ENCODE measurements around the gene EZH1. TPM values are rescaled to one million over a fixed set of nuclear protein-coding genes. Genes with fewer than 3 reads are reported as not detected.

EZH1 gene
- total RNA-seq, 1 donor from 2014 or later, result 13.0 TPM

DNA sequence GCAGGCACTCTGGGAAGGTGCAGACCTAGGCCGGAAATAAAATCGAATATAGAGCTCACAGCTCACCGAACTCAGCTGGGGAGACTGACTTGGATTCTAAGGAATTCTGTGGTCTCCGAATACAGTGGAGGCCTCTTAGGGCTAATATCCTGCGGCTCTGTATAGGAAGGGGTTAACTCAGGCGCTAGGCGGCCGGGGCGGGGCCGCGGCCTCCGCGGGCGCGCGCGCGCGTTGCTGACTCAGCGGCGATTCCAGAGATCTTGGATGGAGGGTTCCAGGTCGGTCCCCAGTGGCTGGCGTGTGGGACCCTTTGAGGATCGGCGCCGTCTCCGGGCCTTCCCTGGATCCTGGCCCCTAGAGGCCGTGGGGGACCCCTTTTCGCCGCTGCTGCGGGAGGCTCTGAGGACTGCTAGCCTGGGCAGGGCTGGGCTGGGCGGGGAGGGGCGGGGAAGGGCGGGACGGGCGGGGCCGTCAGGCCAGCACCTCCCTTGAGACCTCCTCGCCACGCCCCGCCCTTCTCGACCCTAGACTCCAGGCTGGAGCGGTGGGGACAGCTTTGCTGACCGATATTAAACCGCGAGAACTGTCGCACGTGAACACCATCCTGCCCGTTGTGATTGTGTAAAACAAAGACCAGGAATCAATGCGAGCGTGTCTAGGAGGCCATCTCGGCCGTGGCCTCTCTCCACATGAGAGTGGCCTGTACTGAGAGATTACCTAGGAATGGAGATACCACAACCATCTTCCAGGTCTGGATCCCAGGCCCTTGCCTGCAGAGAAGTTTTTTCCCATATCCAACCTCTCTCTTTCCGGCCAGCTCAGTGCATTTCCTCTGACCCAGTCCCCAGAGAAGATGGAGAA is 66.7 kb downstream of the EZH1 start:
- Histone ChIP-seq H3K9me3 (ENCODE audit: control insufficient read depth in 3 of 3, low read length in 3 of 3) (no peaks in the 10 kb centered on the region), H3K27ac (ENCODE audit: low read depth, low read length) (peak overlapping the region; percentile 96), H3K27me3 (ENCODE audit: control insufficient read depth in 3 of 3, insufficient read depth in 3 of 3, low read length in 3 of 3) (peaks cover 0 to 3% (median 0%) of the 10 kb centered on the region in 3 donors), H3K4me3 (ENCODE audit: low read length in 3 of 3) (peak overlapping the region; percentile 78 to 86 (median 81)), H3K4me1 (ENCODE audit: control insufficient read depth in 3 of 3, insufficient read depth in 3 of 3, low read length in 3 of 3) (peaks cover 57 to 72% (median 60%) of the 10 kb centered on the region in 3 donors), H3K36me3 (ENCODE audit: control insufficient read depth in 3 of 3, insufficient read depth in 3 of 3, low read length in 3 of 3) (peaks cover 1 to 8% (median 6%) of the 10 kb centered on the region in 3 donors), H3K9ac (ENCODE audit: low read depth in 1 of 3, low read length in 3 of 3) (peak overlapping the region; percentile 85 to 91 (median 89))

- H3K4me1 ChIP-seq (ENCODE audit: control insufficient read depth in 3 of 3, insufficient read depth in 3 of 3, low read length in 3 of 3), result peaks cover 53 to 72% (median 56%) of the 10 kb centered on the region in 3 donors
These were observed 67.6 kb downstream of the EZH1 start for GRCh38 chr17:42677012-42677857.

DNA sequence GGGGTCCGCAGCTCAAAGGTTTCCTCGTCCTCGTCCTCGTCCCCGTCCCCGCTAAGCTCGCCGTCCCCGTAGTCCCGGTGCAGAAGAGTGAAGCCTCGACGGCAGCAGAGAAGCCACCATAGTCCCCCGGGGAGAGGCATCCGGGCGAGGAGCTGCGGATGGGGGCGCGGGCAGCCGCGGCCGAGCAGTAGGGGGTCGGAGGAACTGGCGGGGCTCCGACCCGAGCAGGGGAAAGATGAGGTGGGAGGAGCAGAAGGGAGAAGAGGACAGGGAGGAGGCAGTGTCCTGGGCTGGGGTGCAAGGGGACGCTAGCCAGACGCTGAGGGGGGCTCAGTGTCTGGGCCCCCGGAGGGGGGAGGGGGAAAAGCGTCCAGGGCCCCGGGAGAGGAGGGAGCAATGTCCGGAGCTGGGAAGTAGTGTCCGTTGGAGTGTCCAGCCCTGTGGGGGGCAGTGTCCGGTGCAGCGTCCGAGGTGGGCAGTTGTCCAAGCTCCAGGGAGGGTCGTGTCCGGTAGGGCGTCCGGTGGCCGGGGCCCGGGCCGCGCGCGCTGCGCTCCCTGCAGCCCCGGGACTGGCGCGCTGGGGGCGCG is 68.3 kb downstream of the EZH1 start, which contains the start of gene PLEKHH3:
PLEKHH3 (minus strand) TSS at position 571 of the 588 bp plus-strand sequence; CDS start at position 140, 431 bp downstream.
- peak within 1 kb of the TSS; percentile 94 to 97 (median 95) for H3K9ac ChIP-seq (ENCODE audit: low read depth in 1 of 3, low read length in 3 of 3)

More at GRCh38 chr17:42677012-42677857, 67.6 kb downstream of the EZH1 start:
- H3K9ac ChIP-seq (ENCODE audit: low read depth in 1 of 3, low read length in 3 of 3), result peak overlapping the region; percentile 85 to 97 (median 91)
- H3K27ac ChIP-seq (ENCODE audit: low read depth, low read length), result peak overlapping the region; percentile 97
- peaks cover 0 to 2% (median 0%) of the 10 kb centered on the region in 3 donors for H3K27me3 ChIP-seq (ENCODE audit: control insufficient read depth in 3 of 3, insufficient read depth in 3 of 3, low read length in 3 of 3)
- peaks cover 11 to 16% (median 15%) of the 10 kb centered on the region in 3 donors for H3K36me3 ChIP-seq (ENCODE audit: control insufficient read depth in 3 of 3, insufficient read depth in 3 of 3, low read length in 3 of 3)
- peak overlapping the region; percentile 86 to 94 (median 90) for H3K4me3 ChIP-seq (ENCODE audit: low read length in 3 of 3)
- no peaks in the 10 kb centered on the region for H3K9me3 ChIP-seq (ENCODE audit: control insufficient read depth in 3 of 3, low read length in 3 of 3)

GRCh38 chr17:42675965-42676423 is 68.8 kb downstream of the EZH1 start:
- H3K4me1 ChIP-seq (ENCODE audit: control insufficient read depth in 3 of 3, insufficient read depth in 3 of 3, low read length in 3 of 3), result peaks cover 44 to 73% (median 45%) of the 10 kb centered on the region in 3 donors

More for the DNA sequence above, 68.3 kb downstream of the EZH1 start, which contains the start of gene PLEKHH3:
- H3K27ac ChIP-seq (ENCODE audit: low read depth, low read length), result peak within 1 kb of the TSS; percentile 97
- peaks cover 17 to 21% (median 20%) of the 10 kb centered on the region in 3 donors for H3K36me3 ChIP-seq (ENCODE audit: control insufficient read depth in 3 of 3, insufficient read depth in 3 of 3, low read length in 3 of 3)
- peaks cover 49 to 73% (median 49%) of the 10 kb centered on the region in 3 donors for H3K4me1 ChIP-seq (ENCODE audit: control insufficient read depth in 3 of 3, insufficient read depth in 3 of 3, low read length in 3 of 3)
- no peaks in the 10 kb centered on the region for H3K27me3 ChIP-seq (ENCODE audit: control insufficient read depth in 3 of 3, insufficient read depth in 3 of 3, low read length in 3 of 3)
- peak within 1 kb of the TSS; percentile 90 to 94 (median 93) for H3K4me3 ChIP-seq (ENCODE audit: low read length in 3 of 3)
- no peaks in the 10 kb centered on the region for H3K9me3 ChIP-seq (ENCODE audit: control insufficient read depth in 3 of 3, low read length in 3 of 3)

DNA sequence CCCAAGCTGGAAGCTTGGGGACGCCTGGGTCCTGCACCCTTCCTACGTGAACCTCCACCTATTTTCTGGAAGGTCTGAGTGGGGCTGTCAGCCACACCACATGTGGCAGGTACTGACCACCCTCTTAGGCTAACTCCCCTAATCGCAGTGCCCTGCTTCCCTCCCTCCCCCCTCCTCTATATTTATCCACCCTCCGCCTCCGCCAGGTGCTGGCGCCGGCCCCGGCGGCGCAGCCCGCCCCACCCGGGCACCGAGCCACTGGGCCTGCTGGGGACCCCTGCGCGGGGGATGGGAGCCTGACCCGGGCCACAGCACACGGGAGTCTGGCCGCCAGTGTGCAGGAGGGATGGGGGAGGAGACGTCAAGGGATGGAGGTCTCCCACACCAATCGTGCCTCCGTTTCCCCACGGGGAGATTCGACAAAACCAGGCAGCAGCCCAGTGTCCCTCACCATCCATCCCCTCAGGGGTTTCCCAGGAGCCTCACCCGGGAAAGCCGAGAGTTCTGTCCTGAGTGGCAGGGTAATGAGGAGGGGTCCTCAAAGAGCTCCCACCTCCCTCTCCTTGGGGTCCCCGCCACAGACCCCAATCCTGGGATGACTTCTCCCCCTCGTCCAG is 69.4 kb downstream of the EZH1 start:
- H3K9ac ChIP-seq (ENCODE audit: low read depth in 1 of 3, low read length in 3 of 3), result peak overlapping the region; percentile 94 to 97 (median 95)
- H3K9me3 ChIP-seq (ENCODE audit: control insufficient read depth in 3 of 3, low read length in 3 of 3), result no peaks in the 10 kb centered on the region
- H3K27me3 ChIP-seq (ENCODE audit: control insufficient read depth in 3 of 3, insufficient read depth in 3 of 3, low read length in 3 of 3), result no peaks in the 10 kb centered on the region
- peak overlapping the region; percentile 90 to 94 (median 93) for H3K4me3 ChIP-seq (ENCODE audit: low read length in 3 of 3)
- peaks cover 41 to 74% (median 42%) of the 10 kb centered on the region in 3 donors for H3K4me1 ChIP-seq (ENCODE audit: control insufficient read depth in 3 of 3, insufficient read depth in 3 of 3, low read length in 3 of 3)
- peak overlapping the region; percentile 97 for H3K27ac ChIP-seq (ENCODE audit: low read depth, low read length)
- H3K36me3 ChIP-seq (ENCODE audit: control insufficient read depth in 3 of 3, insufficient read depth in 3 of 3, low read length in 3 of 3), result peaks cover 26 to 30% (median 27%) of the 10 kb centered on the region in 3 donors

More at GRCh38 chr17:42675965-42676423, 68.8 kb downstream of the EZH1 start:
- Histone ChIP-seq H3K27me3 (ENCODE audit: control insufficient read depth in 3 of 3, insufficient read depth in 3 of 3, low read length in 3 of 3) (no peaks in the 10 kb centered on the region), H3K36me3 (ENCODE audit: control insufficient read depth in 3 of 3, insufficient read depth in 3 of 3, low read length in 3 of 3) (peaks cover 22 to 26% (median 25%) of the 10 kb centered on the region in 3 donors), H3K9ac (ENCODE audit: low read depth in 1 of 3, low read length in 3 of 3) (peak overlapping the region; percentile 94 to 97 (median 95)), H3K9me3 (ENCODE audit: control insufficient read depth in 3 of 3, low read length in 3 of 3) (no peaks in the 10 kb centered on the region), H3K4me3 (ENCODE audit: low read length in 3 of 3) (peak overlapping the region; percentile 90 to 94 (median 93)), H3K27ac (ENCODE audit: low read depth, low read length) (peak overlapping the region; percentile 97)

- peaks cover 35 to 71% (median 36%) of the 10 kb centered on the region in 3 donors for H3K4me1 ChIP-seq (ENCODE audit: control insufficient read depth in 3 of 3, insufficient read depth in 3 of 3, low read length in 3 of 3)
- H3K36me3 ChIP-seq (ENCODE audit: control insufficient read depth in 3 of 3, insufficient read depth in 3 of 3, low read length in 3 of 3), result peaks cover 29 to 34% (median 30%) of the 10 kb centered on the region in 3 donors
- H3K27ac ChIP-seq (ENCODE audit: low read depth, low read length), result peak overlapping the region; percentile 97
- H3K4me3 ChIP-seq (ENCODE audit: low read length in 3 of 3), result peak overlapping the region; percentile 90 to 94 (median 93)
- peak overlapping the region; percentile 94 to 97 (median 95) for H3K9ac ChIP-seq (ENCODE audit: low read depth in 1 of 3, low read length in 3 of 3)
- no peaks in the 10 kb centered on the region for H3K27me3 ChIP-seq (ENCODE audit: control insufficient read depth in 3 of 3, insufficient read depth in 3 of 3, low read length in 3 of 3)
- no peaks in the 10 kb centered on the region for H3K9me3 ChIP-seq (ENCODE audit: control insufficient read depth in 3 of 3, low read length in 3 of 3)
These were observed 70.0 kb downstream of the EZH1 start for GRCh38 chr17:42674755-42675347.

DNA sequence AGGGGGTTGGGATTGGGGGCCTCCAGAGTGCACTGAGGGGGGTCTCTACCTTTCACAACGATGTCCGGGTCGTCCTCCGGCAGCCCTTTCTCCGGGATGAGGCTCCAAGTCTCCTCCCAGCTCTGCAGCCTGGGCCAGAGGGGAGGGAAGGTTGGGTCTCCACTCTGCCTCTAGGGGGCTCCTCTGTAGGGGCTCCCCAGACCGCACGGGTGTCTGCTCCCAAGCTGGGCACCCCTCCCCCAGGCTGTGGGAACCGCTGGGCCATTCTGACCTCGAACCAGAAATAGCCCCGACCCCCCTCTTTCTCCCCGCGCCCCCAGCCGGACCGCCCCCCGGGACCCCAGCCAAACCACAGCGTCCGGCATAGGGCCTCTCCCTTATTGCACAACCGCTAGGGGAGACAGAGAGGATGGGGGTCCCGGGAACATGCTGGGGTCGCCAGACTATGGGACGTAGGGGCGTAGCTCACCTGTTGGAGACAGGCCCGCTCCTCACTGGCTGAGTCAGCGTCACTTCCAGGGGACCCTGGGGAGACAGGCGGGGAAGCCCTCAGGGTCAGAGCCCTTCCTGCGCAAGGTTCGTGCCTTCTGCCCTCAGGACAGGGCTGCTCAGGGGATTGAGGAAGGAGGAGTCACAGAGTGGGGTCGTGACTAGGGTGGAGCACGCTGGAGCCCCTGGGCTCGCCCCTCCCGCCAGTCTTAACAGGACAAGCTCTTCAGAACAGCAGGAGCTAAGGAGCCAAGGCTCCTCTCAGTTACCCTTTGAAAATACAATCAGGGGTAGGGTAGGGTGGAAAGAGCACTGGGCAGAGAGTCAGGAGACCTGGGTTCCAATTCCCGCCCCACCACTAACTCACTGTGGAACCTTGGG is 70.7 kb downstream of the EZH1 start:
- Histone ChIP-seq H3K4me1 (ENCODE audit: control insufficient read depth in 3 of 3, insufficient read depth in 3 of 3, low read length in 3 of 3) (peaks cover 35 to 72% (median 37%) of the 10 kb centered on the region in 3 donors), H3K36me3 (ENCODE audit: control insufficient read depth in 3 of 3, insufficient read depth in 3 of 3, low read length in 3 of 3) (peaks cover 36 to 41% (median 36%) of the 10 kb centered on the region in 3 donors), H3K27me3 (ENCODE audit: control insufficient read depth in 3 of 3, insufficient read depth in 3 of 3, low read length in 3 of 3) (no peaks in the 10 kb centered on the region), H3K4me3 (ENCODE audit: low read length in 3 of 3) (peak overlapping the region; percentile 90 to 94 (median 93)), H3K27ac (ENCODE audit: low read depth, low read length) (peak overlapping the region; percentile 97), H3K9ac (ENCODE audit: low read depth in 1 of 3, low read length in 3 of 3) (peak overlapping the region; percentile 88 to 97 (median 91)), H3K9me3 (ENCODE audit: control insufficient read depth in 3 of 3, low read length in 3 of 3) (no peaks in the 10 kb centered on the region)

- Histone ChIP-seq H3K4me1 (ENCODE audit: control insufficient read depth in 3 of 3, insufficient read depth in 3 of 3, low read length in 3 of 3) (peaks cover 36 to 72% (median 41%) of the 10 kb centered on the region in 3 donors), H3K27ac (ENCODE audit: low read depth, low read length) (peak overlapping the region; percentile 97), H3K27me3 (ENCODE audit: control insufficient read depth in 3 of 3, insufficient read depth in 3 of 3, low read length in 3 of 3) (no peaks in the 10 kb centered on the region), H3K9me3 (ENCODE audit: control insufficient read depth in 3 of 3, low read length in 3 of 3) (no peaks in the 10 kb centered on the region), H3K4me3 (ENCODE audit: low read length in 3 of 3) (peak overlapping the region; percentile 43 to 94 (median 54)), H3K36me3 (ENCODE audit: control insufficient read depth in 3 of 3, insufficient read depth in 3 of 3, low read length in 3 of 3) (peaks cover 38 to 44% (median 41%) of the 10 kb centered on the region in 3 donors), H3K9ac (ENCODE audit: low read depth in 1 of 3, low read length in 3 of 3) (peak overlapping the region; percentile 51 to 97 (median 53))
These were observed 71.5 kb downstream of the EZH1 start for GRCh38 chr17:42673266-42673884.

Measured in skeletal muscle tissue (tissue), 4 donors.